Limb (tissue), 2 donors: ENCODE measurements around the gene HOXB3.
"Not testable (repeated sequence)": the region's sequence is repeated elsewhere in the genome, so short reads cannot be mapped to it uniquely, and the experiment has no call there.

Source experiments
- DNase-seq, 2 donors: peaks; one replicate each; pipeline ENCODE4 v3.0.0-alpha.2; 2016; ENCODE audit errors: extremely low spot score in 2 of 2

Gene HOXB3

DNA sequence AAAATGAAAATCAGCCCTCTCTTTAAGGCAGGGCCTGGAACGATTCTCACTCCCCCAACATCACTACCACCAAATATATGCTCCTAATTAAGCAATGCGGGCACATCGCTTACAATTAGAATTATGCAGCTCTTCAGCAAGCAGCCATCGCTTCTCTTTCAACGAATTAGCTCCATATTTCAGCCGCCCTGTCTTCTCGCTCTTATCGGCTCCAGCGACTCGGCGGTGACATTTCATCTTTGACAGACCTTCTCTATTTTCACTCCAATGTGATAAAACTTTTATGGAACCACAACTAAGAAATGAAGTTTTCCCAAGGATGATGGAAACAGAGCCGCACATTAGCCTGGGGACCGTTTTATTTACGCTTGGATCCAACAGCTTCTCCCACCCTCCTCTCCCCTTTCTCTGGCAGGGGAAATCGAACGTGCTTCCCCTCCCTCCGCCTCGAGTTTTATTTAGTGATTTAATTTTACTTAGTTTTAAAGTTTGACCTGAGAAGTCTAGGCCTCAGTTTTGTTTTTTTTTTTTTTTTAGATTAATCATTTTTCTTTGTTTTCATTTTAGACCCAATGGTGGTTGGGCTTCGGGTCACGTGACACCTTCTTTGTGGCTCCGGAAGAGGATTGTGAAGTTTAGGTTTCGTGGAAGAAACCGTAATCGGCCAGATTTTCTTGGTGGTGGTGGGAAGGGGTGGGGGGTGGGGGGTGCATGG, 42.1 kb downstream of the HOXB3 start:
- peak in 1 of 2 donors; percentile 66 for DNase-seq

DNA sequence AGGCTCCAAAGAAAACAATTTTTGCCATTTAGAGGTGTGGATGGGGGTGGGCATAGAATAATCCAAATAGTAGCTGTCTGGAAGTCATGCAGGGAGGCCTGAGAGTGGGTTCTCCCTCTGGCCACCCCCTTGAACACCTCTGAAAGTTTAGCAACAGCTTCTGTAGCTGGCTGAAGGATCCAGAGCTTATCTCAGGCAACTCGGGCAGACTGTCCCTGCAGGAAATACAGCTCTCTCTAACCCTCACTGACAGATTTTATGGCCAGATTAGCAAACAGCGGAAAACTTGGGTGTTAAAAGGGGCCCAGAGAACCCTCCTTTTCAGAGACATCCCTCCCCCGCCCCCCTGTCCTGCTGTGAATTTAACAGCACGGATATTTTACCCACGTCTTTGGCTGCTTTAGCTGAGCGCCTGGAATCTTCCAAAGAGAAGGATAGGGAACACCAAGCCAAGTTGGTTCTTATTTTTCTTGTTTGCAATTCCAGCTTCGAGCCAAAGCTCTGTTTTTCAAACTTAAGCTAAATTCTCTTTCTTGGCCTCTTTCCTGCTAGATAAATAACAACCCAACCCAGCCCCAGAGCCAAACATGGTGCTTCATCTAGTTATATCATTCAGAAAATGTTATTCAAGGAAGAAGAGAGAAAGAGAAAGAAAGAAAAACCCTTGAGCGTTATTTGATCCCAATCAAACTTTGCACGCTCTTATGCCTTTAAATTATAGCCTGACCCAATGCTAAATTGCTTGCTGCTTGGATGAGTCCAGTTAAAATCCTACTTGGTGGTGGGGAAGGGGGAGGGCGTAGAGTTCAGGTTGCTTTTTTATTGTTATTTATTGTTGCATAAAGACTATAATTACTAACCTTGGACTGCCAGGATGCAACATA, 42.9 kb downstream of the HOXB3 start:
- peak; percentile 61 to 70 for DNase-seq

DNA sequence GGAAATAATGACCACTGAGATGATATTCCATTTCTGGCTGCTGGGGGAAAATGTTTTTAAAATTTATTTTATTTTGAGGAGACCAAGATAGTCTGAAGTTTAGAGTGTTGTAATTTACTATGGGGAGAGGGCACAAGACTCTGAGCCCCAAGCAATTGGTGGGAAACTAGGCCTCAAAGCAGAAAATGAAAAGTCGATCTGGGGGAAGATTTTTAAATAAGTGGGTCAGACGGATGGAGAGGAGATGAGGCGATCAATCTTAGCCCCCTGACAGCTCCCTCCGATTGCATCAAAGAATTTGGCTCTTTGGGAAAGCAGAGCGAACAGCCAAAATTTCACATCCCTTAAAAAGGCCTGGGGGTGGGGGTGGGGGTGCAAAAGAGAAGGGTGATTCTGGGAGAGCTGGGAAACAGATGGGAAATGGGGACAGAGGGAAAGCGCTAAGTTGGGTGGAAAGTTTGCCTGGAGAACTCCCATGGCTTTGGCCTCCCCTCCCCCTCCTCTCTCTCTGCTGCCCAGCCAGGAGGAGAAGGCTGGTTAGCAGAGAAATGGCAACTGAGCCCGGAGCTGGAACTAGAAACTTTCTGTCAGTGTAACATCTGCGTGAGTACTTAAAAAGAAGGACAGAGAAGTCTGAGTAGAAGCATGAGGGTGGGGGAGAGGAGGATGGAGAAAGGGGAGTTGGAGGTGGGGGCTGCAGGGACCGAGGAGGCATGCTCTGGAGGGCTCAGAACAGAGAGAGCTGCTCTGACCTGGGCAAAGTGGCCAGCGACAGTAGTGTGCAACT, 43.7 kb downstream of the HOXB3 start:
- peak in 1 of 2 donors; percentile 72 for DNase-seq

DNA sequence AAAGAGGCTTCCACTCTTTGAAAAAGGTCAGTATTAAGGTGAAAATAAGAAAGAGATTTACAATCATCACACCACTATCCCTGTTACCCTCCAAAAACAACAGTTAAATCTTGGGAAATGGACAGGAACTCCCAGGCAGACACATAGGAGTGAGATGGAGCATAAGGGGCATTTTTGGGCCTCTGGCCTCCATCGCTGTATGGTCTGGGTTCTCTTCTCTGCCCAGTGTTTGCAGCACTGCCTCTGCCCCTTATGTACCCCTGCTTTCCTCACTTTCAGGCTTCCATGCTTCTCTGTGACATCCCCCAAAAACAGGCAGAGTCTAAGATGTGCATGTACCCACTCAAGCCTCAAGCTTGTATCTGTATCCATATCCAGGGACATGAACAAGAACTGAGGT, 44.5 kb downstream of the HOXB3 start:
- DNase-seq = no peak

DNA sequence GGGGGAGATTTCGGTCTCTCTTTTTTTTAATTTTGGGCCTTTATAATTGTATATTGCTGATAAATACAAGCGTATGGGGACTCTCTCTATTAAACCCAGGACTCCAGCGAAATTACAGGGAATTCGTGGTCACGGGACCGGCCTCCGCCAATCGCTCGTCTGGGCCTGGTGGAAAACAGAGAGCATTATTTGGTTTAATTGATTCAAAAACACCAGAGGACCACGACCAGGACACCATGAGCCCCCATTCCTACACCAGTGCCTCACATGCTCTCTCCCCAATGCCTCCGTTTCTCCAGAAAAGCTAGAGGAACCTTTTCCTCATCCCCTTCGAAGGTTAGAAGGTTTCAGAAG, 45.0 kb downstream of the HOXB3 start, which contains the start of gene HOXB2:
TSS of gene HOXB2 (minus strand) at position 88 of the 354 bp plus-strand sequence. CDS start 198 bp downstream, outside the sequence.
- peak in 1 of 2 donors; percentile 78 for DNase-seq

DNA sequence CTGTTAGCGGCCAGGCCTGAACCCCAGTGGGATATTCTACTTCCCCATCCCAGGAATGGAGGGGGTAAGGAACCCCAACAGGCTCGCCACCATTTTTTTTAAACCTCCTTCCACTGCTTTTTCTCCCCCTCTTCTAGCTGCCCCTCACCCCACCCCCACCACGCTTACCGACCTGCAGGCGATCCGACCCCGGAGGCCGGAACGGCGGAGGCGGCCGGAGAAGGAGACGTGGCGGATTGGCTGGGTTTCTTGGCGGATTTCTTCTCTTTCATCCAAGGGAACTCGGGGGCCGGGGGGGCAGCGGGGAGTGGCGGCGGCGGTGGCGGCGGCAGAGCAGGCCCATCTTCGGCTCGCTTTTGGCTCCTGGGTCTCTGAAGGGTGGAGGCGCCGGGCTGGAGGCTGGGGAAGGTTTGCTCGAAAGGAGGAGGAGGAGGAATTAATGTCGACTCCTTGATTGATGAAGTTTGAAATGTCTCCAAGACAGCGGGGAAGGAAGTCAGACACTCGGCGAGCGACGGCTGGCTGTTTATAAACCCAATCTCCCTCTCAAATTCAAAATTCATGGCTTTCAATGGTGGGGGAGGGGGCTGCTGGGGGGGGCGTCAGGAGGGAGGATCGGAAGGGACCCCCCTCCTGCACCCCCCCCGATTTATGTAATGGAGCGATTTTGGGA, 45.6 kb downstream of the HOXB3 start:
- peak; percentile 74 to 89 for DNase-seq

DNA sequence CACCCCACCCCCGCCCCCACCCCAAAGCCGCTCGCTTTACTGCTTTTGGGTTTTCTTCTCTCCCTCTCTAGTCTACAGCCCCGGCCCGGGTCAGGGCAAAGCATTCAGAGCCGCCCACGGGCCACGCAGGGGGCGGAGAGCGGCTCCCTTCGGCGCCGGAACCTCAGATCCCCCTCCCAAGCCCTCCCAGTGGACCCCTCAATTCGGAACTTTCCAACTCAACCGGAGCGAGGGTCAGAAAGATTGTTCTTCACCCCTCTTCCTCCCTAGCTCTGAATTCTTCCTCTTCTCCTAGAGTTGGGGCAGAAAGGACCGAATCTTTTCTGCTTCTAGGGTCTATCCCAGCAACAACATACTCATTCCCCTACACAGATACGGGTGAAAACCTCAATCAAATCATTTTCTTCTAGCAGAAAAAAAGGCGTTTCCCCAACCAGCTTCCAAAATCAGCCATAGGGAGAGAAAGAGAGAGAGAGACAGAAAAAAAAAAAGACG, 46.1 kb downstream of the HOXB3 start:
- DNase-seq = no peak

DNA sequence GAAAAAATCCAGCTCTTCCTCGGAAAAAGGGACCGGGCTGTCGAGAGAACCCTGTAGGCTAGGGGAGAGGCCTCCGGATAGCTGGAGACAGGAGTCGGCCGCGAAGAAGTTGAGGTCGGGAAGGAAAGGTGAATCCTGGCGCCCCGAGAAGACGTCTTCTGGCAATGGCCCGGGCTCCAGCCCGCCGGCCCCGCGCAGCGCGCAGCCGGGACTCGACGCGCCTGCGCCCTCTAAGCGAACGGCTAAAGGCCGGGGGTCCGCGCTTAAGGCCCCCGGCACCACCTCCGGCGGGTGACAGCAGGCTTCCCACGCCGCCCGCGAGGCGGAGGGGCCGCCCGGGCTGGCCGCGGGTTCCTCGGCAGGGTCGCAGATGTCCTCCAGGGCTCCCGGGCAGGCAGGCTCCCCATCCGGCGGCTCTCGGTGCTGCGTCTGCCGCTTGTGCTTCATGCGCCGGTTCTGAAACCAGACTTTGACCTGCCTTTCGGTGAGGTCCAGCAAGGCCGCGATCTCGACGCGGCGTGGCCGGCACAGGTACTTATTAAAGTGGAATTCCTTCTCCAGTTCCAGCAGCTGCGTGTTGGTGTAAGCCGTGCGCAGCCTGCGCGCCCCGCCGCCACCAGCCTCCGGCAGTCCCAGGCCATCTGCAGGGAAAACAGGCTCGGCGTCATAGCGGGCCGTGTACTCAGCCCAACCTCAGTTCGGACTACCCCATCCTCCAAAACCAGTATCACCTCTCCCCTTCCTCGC, 46.8 kb downstream of the HOXB3 start:
- DNase-seq = peak in 1 of 2 donors; percentile 77

DNA sequence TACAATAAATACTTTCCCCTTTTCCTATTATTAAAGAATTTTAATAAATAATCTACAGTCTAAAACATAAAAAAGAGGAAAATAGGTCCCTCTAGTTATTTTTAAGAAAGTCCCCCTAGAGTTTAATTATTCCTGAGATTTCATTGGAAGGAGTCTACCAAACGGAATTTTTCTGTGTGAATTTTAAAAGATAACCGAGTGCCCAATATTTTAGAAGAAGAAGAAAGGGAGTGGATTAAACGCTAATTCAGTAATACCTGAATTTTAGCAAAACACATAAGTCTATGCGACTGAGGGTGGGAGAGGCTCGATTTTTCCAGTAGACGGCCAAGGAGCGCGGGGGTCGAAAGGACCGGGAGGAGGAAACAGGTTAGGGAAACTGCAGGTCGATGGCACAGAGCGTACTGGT, 47.3 kb downstream of the HOXB3 start:
- no peak for DNase-seq

DNA sequence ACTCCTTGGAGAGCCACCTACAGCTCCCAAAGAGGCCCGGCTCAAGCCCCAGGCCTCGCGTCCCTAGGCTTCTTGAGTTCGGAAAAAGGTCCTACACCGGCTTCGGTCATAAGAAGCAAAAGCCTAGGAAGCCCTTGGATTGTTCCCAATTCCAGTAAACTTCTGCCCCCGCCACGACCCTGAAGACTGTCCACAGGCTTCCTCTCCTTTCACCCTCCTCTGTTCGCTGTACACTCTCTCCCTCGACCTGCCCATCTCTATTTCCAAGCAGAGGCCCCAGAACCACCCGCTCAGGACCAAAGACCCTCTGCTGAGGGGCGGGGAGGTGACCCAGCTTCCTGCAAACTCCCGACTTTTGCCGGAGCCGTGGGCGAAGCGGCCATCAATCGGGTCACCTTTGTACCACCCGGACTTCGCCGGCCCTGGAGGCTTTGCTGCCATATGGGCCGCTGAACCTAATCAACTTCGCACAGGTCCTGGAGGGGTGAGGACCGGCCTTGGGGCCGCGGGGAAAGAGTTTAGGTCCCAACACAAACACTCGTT, 47.9 kb downstream of the HOXB3 start:
- DNase-seq = no peak

DNA sequence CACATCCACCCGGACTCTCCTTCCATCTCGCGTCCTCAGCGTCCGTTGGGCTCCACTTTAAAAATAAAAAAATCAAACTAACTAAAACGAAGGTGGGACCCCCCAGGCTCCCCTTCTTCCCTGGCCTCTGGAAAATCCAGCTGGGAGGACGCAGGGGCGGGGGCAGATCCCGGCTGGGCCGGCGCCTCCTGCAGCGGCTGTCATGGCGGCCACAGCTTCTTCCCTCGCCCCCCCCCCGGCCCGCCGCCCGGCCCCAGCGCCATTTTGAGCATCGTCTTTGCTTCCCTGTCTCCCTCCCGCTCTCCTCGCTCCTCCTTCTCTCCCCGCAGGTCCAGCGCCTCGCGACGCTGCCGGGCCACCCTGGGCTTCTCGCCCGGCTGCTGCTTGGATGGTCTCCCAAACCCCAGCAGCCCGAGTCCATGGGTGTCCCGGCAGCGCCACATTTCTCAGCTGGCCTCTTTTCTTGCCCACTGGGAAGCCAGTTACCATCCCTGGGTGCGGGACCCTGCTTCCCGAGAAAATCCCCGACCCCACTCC, 48.4 kb downstream of the HOXB3 start:
- peak; percentile 71 to 88 for DNase-seq

DNA sequence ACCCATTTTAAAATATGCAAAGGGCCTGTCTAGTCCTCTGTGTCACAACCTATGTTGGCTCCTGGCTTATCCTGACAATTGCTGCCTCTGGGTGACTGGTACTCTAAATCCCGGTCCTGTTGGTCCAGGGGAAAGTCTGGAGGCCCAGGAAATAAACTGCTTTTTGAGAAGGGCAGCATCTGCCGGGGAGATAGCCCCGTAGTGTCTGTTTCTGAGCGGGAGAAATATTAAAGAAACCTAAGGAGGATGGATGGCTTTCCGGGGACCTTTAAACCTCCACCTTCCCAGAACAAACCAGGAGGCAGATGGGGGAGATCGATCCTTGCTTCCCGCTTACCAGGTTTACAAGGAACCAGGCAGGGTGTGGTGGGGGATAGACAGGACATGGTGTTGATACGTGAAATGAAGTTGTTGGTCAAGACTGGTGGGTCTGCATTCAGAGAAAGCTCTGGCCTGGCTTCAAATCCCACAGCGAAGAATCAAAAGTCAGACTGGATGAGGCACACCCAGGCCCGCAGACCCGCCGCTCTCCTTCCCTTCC, 48.9 kb downstream of the HOXB3 start:
- no peak for DNase-seq

DNA sequence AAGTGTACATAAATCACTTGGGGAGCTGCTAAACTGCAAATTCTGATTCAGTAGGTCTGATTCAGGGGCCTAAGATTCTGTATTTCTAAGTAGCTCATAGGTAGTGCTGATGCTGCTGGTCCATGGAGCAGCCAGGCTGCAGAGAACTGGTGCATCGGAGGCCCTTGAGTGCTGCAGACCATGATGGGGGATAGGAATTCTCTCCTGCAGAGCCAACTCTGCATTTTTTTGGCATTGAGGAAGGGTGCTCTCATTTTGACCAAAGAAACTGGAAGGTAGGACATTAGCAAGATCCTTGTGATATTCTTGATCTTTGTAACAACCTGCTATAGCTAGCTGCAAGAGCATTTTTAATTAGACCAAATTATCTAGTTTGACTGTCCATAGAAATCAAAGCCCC, 49.8 kb downstream of the HOXB3 start:
- DNase-seq = no peak

DNA sequence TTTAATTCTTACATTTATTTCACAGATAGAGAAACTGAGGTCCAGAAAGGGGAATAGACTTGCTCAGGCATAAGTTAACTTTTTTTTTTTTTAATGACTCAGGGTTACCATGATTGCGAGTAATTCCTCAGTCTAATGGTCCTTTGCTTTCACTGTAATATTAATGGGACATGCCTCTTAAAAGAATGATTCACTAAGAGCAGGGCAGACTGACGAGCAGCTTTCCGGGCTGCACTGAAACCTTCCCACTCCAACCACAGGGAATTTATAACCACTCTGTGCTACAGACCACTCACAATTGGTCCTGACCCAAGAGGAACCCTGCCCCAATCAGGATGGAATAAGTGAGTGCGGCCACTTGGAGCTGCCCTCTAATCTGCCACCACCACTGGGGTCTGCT, 50.9 kb downstream of the HOXB3 start:
- DNase-seq = no peak

DNA sequence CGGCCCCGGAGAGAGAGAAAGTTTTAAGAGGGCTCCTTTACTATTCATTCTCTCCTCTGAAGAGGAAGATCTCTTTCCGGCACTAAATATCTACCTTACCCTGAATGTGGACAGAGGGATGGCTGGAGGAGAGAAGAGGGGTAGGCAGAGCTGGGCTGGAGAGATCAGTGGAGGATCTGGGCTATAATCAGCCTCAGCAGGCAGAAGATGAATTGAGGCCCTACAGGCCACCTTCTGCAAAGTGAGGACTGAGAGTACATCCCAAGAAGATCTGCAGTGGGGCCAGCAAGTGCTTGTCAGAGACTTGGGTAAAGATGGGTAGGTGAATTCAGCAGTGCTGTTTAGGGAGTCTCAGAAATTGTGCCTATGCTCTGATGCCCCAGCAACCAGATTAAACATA, 52.7 kb downstream of the HOXB3 start:
- no peak for DNase-seq

DNA sequence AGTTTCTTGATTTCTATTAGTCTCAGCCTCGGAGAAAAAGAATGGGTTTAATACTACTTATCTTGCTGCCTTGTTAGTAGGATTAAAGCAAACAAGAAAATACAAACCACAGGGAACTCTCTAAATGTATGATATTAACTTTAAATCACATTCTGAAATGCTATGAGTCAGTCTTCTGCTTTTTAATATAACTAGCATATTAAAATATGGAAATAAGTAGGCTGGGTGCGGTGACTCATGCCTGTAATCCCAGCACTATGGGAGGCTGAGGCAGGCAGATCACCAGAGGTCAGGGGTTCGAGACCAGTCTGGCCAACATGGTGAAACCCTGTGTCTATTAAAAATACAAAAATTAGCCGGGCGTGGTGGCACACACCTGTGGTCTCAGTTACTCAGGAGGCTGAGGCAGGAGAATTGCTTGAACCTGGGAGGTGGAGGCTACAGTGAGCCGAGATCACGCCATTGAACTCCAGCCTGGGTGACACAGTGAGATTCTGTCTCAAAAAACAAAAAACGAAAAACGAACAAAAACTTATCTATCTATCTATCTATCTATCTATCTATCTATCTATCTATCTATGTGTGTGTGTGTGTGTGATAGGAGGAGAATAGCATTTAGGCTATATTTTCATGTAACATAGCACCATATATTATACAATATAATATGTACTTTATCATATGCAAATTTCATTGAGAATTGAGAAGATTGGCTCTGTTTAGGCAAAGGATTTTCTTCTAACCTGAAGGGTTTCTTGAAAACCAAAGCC, 54.1 kb downstream of the HOXB3 start:
- DNase-seq = not testable (repeated sequence)

DNA sequence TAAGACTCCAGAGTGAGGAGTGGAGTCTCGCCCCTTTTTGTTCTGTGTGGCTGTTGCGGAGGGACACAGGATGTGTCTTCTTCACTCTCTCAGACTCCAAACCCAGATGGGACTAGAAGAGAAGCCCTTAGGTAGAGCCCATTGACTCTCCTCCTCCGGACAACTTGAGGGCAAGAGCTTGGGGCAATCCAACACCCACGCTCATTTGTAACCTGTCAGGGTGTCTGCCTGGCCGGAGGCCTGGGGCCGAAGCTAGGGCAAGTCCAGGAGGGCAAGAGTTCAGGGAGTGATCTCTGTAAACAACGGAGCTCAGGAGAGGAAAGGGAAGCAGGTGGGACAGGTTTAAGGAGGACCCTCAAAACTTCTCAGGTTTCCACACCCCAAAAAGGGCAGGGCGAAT, 57.8 kb downstream of the HOXB3 start:
- no peak for DNase-seq

DNA sequence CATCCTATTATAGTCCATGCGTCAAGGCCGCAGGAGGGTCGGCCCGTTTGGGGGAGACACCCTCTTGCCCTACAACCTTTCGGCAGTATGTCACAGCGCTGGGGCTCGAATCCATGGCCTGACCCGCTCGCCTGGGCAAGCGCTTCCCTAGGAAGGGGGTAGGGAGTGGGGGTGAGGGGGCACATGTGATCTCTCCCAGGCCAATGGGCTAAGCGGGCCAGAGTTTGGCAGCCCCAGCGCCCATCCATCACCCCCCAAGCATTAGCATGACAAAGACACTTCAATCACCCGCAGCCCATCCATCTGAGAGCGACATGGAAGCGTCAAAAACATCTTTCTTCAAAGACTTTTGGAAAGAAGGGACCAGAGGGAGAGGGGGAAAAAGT, 59.2 kb downstream of the HOXB3 start, which contains the start of gene HOXB1:
TSS of gene HOXB1 (minus strand) at position 125 of the 386 bp plus-strand sequence. CDS start at position 18, 107 bp downstream.
- DNase-seq = no peak
